ENCODE data around the gene COQ2. TPM values are rescaled to one million over a fixed set of nuclear protein-coding genes. Genes with fewer than 3 reads are reported as not detected.
"Not testable (repeated sequence)": the region's sequence is repeated elsewhere in the genome, so short reads cannot be mapped to it uniquely, and the experiment has no call there.

Gene COQ2
- total and polyA plus RNA-seq, 8 donors: 2.8 to 5.4 (median 3.9) TPM

- Histone ChIP-seq H3K36me3 (no peaks in the 10 kb centered on the region), H3K4me3 (no peak overlapping the region), H3K27me3 (no peaks in the 10 kb centered on the region), H3K4me1 (no peaks in the 10 kb centered on the region), H3K27ac (no peak overlapping the region), H3K9me3 (no peaks in the 10 kb centered on the region)
- FAIRE-seq (no peak), DNase-seq (no peak), ATAC-seq (peak in 2 of 4 donors; percentile 32 to 53)
- WGBS, 2 donors: 88 to 92% methylated on average over 4 of the region's 4 CpGs
- TF ChIP-seq CTCF (IDR thresholded peaks at IDR 0.05): no peak
- intact Hi-C loops (cut with DNase I): no loop called here
Observed at GRCh38 chr4:83240379-83240875, 44.2 kb downstream of the COQ2 start.

- Histone ChIP-seq H3K4me1 (no peaks in the 10 kb centered on the region), H3K27me3 (no peaks in the 10 kb centered on the region), H3K36me3 (no peaks in the 10 kb centered on the region), H3K4me3 (no peak overlapping the region), H3K9me3 (no peaks in the 10 kb centered on the region), H3K27ac (no peak overlapping the region)
- FAIRE-seq: no peak
- no peak for DNase-seq
- WGBS, 2 donors: 90 to 92% methylated on average over 4 of the region's 4 CpGs
- TF ChIP-seq CTCF (IDR thresholded peaks at IDR 0.05): no peak
- ATAC-seq: no peak
- intact Hi-C loops (cut with DNase I): no loop called here
Observed at GRCh38 chr4:83238393-83239248, 46.0 kb downstream of the COQ2 start.

- DNase-seq (no peak), FAIRE-seq (no peak), ATAC-seq (no peak)
- Histone ChIP-seq H3K4me1 (no peaks in the 10 kb centered on the region), H3K36me3 (no peaks in the 10 kb centered on the region), H3K4me3 (no peak overlapping the region), H3K27me3 (no peaks in the 10 kb centered on the region), H3K9me3 (no peaks in the 10 kb centered on the region), H3K27ac (no peak overlapping the region)
- intact Hi-C loops (cut with DNase I): no loop called here
- 83 to 84% methylated on average over 2 of the region's 2 CpGs for WGBS, 2 donors
- no peak for TF ChIP-seq CTCF (IDR thresholded peaks at IDR 0.05)
Observed at GRCh38 chr4:83237591-83237990, 47.0 kb downstream of the COQ2 start.

GRCh38 chr4:83235645-83236133 is 48.9 kb downstream of the COQ2 start:
- FAIRE-seq; intact Hi-C loops (cut with DNase I); H3K27ac ChIP-seq; H3K4me1 ChIP-seq; H3K36me3 ChIP-seq; ATAC-seq; H3K9me3 ChIP-seq; DNase-seq; H3K4me3 ChIP-seq; H3K27me3 ChIP-seq: not testable (repeated sequence)
- WGBS, 2 donors: 83 to 95% methylated on average over 3 of the region's 3 CpGs

GRCh38 chr4:83234902-83235644 is 49.5 kb downstream of the COQ2 start:
- H3K4me3 ChIP-seq: no peak overlapping the region
- no peak for TF ChIP-seq CTCF (IDR thresholded peaks at IDR 0.05)
- intact Hi-C loops (cut with DNase I): no loop called here
- ATAC-seq: no peak
- H3K4me1 ChIP-seq: no peaks in the 10 kb centered on the region
- H3K27me3 ChIP-seq: no peaks in the 10 kb centered on the region
- no peaks in the 10 kb centered on the region for H3K9me3 ChIP-seq
- 82 to 84% methylated on average over 4 of the region's 4 CpGs for WGBS, 2 donors
- no peaks in the 10 kb centered on the region for H3K36me3 ChIP-seq
- H3K27ac ChIP-seq: no peak overlapping the region
- no peak for DNase-seq
- no peak for FAIRE-seq

GRCh38 chr4:83234387-83234786 is 50.2 kb downstream of the COQ2 start:
- H3K27ac ChIP-seq; intact Hi-C loops (cut with DNase I); FAIRE-seq: not testable (repeated sequence)

More at GRCh38 chr4:83234387-83234786, 50.2 kb downstream of the COQ2 start:
- not testable (repeated sequence) for DNase-seq, H3K27me3 ChIP-seq, ATAC-seq, H3K9me3 ChIP-seq, H3K36me3 ChIP-seq, H3K4me1 ChIP-seq, H3K4me3 ChIP-seq
- WGBS, 2 donors: 77 to 85% methylated on average over 3 of the region's 3 CpGs
